Measurements from ENCODE around the gene EPN2.
A peak's percentile ranks its signal among the peaks of the same experiment; 100 is the strongest.
"Not testable (repeated sequence)": the region's sequence is repeated elsewhere in the genome, so short reads cannot be mapped to it uniquely, and the experiment has no call there.

EPN2 gene

GRCh38 chr17:19268611-19269010 lies 31.4 kb downstream of the EPN2 start:
- DNase-seq (ENCODE audit: low spot score) = no peak

DNA sequence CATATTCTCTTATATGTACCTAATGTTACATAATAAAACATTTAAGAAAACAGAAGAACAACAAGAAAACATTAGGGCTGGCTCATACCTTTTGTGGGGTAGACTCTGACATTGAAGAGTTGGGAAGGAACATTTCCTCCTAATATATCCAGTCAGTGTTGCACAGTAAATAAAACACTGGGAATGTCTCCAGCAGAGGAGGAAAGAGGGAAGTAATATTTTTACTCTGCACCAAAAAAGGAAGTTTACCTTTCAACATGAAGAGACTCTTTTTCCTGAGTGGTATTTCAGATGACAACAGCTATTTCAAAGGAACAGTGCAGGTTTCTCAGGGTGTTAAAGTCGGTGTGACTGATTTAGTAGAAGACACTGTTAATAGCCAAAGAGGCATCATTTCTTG lies 31.9 kb downstream of the EPN2 start:
- no peak for DNase-seq (ENCODE audit: low spot score)

- DNase-seq (ENCODE audit: low spot score) = no peak
These were observed 32.5 kb downstream of the EPN2 start for GRCh38 chr17:19269641-19270040.

DNA sequence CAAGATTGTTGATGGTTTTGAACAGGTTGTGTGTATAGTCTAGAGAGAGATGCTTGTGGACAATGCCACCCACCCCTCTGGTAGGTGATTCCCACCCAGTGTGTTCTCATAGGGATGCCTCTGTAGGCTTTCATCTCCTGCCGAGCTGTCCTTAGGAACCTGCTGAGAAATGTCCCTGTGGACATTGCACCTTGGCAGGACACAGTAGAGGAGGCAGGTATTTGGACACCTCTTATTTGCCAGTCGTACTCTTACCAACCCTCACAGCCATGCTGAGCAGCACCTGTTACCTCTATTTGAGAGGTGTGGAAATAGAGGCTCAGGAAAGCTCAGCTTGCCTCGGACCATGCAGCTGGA lies 33.2 kb downstream of the EPN2 start:
- no peak for DNase-seq (ENCODE audit: low spot score)

DNA sequence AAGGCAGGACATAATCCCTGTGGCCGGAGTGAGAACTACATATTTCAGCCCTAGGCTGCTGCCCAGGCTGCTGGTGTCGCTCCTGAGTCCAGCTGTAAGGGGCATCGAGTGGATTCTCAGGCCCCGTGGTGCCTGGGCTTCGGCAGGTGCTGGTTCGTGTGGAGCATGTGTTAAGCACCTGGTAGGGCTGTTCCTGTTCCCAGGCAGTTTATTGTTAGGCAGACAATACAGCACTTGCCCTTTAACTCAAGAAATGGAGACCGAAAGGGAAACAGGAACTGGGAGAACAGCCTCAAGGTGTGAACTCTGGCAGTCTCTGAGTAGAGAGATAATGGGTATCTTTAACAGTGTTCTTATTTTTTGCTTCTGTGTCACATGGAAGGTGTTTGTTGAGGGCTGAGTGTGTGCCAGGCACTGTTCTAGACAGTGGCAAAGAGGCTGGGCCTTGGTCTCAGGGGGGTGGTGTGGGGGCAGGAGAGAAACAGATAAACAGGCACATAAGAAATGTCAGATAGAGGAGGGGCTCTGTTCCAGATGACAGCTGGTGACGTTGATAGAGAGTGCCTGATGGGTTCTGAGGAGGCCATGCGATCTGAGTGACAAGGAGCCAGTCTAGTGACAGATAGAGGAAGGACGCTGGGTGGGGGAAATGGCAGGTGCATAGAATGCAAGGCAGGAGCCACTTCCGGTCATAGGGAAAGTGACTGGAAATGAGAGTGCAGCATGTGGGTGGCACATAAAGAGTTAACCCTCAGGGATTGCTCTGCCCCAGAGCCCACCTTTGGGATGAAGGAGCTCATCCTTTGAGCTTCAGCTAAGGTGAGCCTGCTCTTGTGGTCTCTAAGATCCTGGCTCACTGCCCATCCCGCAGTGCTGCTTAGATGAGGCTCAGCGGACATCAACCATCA lies 33.8 kb downstream of the EPN2 start:
- no peak for DNase-seq (ENCODE audit: low spot score)

GRCh38 chr17:19271780-19272357 lies 34.7 kb downstream of the EPN2 start:
- DNase-seq (ENCODE audit: low spot score) = no peak

DNA sequence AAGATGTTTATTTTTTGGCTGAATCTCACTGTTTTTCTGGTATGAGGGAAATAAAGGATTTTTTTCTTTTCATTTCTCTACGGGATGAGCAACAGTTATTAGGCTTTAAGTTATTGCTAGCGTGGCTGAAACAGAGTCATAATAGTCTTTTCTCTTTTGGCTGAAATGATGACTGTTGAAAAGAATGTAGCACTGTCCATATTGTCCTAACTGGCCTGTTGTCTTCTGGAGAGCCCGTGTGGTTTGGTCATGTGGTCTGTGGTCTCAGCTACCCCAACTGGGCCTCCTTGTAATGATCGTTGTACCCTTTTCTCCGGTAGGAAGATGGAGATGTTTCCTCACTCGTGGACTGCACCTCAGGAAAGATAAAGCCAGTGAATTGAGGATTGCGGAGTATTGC lies 36.6 kb downstream of the EPN2 start:
- no peak for DNase-seq (ENCODE audit: low spot score)

GRCh38 chr17:19274893-19275292 lies 37.7 kb downstream of the EPN2 start:
- DNase-seq (ENCODE audit: low spot score) = peak; percentile 16

DNA sequence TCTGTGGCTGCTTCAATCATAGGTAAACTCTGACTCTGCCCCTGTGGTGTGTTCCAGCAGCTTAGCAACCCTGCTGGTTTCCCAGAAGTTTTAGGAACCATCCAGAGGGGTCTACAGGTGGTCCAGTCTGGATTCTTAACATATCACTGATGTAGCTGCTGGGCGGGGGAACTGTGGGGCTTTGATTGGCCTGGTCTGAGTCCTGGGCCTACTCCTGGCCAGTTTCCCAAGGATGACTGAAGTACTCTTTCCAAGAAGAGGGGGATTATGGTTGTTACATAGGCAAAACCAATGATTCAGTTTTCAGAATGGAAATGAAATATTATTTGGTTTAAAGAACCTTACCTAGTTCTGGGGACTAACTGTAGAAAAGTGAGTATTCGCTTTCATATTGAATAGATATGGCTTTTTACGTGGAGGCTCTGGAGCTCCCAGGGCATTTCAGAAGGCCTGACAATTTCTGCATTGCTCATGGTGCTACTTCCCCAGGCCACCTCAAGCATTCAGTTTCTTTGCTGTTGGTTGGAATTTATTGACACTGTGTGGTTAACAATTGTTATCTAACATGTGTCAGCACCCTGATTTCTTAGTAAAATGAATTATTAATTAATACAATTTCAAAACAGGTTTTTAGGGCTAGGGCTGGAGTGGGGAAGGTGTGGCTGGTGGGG lies 38.4 kb downstream of the EPN2 start:
- no peak for DNase-seq (ENCODE audit: low spot score)

- DNase-seq (ENCODE audit: low spot score) = not testable (repeated sequence)
These were observed 41.1 kb downstream of the EPN2 start for GRCh38 chr17:19278284-19278683.

DNA sequence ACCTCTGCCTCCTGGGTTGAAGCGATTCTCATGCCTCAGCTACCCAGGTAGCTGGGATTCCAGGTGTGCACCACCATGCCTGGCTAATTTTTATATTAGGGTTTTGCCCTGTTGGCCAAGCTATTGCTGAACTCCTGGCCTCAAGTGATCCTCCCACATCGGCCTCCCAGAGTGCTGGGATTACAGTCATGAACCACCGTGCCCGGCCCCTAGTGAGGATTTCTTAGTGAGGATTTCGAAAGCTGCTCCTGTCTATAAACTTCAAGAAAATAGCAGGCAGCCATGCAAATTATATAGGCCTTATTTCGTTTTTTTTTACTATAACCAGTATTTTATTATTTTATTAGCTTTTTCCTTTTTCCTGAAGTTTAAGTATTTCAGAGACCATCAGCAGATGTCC lies 41.6 kb downstream of the EPN2 start:
- no peak for DNase-seq (ENCODE audit: low spot score)

GRCh38 chr17:19281161-19281560 lies 44.0 kb downstream of the EPN2 start:
- peak; percentile 34 for DNase-seq (ENCODE audit: low spot score)

DNA sequence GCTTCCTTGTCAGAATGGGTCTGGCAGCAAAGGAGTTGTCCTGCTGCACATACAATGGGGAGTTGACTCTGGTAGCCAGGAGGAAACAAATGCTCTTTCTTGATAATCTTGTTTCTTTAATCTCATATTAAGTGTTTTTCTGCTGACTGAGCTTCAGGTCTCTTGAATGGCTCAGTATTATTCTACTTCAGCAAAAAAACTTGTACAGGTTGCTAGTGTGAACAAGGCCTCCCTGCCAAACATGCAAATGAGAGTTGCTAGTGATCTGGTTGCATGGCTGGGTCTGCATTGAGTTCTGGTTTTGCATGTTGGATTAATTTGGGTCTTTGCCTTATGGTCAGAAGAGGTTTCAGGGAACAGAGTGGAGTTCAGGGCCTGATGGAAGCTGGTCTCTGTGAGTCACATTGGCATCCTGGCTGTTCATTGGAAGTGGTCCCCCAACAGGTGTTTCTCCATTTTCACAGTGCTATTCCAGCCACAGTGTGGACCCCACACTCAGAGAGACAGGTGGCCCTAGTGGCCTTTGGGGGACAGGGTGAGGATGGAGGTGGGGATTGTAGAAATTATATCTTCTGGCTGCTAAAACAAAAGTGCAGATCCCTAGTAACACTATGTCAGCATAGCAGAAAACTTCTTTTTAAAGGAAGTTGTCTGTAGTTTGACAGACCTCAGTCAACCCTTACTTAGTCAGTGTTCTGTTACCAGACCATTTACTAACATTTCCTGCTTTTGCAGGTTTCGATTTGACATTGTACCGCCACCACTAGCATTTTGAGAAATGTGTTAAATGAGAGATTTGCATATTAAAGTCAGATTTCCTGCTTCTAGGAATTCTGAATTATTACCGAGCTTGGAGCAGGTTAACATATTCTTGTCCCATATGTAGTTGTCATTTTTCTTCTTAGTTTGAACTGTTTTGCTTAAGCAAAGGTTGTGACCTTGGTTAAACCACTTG lies 47.1 kb downstream of the EPN2 start:
- DNase-seq (ENCODE audit: low spot score) = no peak

GRCh38 chr17:19285213-19285900 lies 48.2 kb downstream of the EPN2 start:
- no peak for DNase-seq (ENCODE audit: low spot score)

DNA sequence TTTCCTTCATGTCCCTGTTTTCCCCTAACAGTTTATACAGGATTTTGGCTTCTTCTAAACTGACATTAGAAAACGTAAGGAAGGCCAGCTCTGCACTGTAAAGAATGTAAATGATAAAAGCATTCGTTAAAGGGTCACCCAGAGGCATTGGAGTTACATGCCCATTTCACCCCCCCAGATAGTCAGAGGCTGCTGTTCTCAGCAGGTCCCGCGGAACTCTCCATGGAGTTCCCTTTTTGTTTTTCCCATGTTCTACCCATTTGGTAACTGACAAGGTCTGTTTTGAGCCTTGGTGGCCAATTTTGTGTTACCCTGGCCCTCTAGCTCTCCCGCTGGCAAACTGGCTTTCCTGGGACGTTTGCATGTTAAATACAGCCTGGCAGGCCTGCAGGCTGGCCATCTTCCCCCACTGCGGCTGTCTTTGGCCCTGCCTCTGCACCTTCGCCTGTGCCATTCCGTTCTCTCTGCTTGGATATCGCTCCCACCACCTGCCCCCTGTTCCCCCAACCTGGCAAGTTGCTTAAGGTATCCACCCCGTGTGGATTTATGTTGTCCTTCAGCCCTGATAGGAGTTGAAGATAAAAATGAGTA lies 49.7 kb downstream of the EPN2 start:
- DNase-seq (ENCODE audit: low spot score) = no peak

DNA sequence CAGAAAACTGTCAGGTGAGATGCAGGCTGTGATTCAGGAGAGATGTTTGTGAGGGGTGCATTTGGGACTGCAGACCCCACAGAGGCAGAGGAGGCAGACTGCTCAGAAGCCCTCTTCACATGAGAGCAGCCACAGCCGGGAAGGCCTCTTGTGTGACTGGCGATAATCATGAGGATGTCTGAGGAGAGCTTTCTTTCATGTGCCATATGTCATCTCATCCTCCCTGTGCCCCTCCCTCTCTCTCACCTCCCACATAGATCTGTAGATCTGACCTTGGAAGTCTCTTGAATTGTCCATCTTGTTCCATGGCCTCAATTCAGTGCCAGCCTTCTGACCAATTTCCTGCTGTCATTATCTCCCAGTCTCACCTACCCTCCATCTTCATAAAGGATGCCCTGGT lies 50.5 kb downstream of the EPN2 start:
- DNase-seq (ENCODE audit: low spot score) = no peak

GRCh38 chr17:19288453-19288852 lies 51.3 kb downstream of the EPN2 start:
- no peak for DNase-seq (ENCODE audit: low spot score)

- no peak for DNase-seq (ENCODE audit: low spot score)
These were observed 53.0 kb downstream of the EPN2 start for GRCh38 chr17:19290066-19290705.

GRCh38 chr17:19291646-19292376 lies 54.6 kb downstream of the EPN2 start:
- DNase-seq (ENCODE audit: low spot score) = no peak

GRCh38 chr17:19292377-19292711 lies 55.2 kb downstream of the EPN2 start:
- no peak for DNase-seq (ENCODE audit: low spot score)

All from AG08395 (cell line).